Activated CD4-positive, alpha-beta memory T cell treated with anti-CD3 and anti-CD28 coated beads, Interleukin-2, amount 10 ng/mL, durations not matched to agents 7 days and 5 days (primary cell): ENCODE data around the gene EHD4. TPM values are rescaled to one million over a fixed set of nuclear protein-coding genes. Genes with fewer than 3 reads are reported as not detected.

ENCODE experiments used
- CTCF ChIA-PET: fragments of 350-600 bp; sonication (Branson Sonifier 250); formaldehyde crosslinking; loops from one replicate; lab custom pipeline; 2021; ENCODE audit warnings: antibody characterized with exemption, inconsistent platforms; lab: Charles Lee
- POLR2A ChIA-PET: fragments of 350-600 bp; sonication (Branson Sonifier 250); formaldehyde crosslinking; loops from one replicate; lab custom pipeline; 2021; ENCODE audit warnings: antibody characterized with exemption; lab: Charles Lee
- DNase-seq: peaks from one replicate; pipeline ENCODE4 v3.0.0-alpha.2; 2020
- H3K27ac Mint-ChIP-seq: one replicate; pipeline ENCODE4 v1.8.0; 2021; ENCODE audit warnings: mild to moderate bottlenecking, mixed read lengths
- H3K27me3 Mint-ChIP-seq: one replicate; pipeline ENCODE4 v1.8.0; 2021; ENCODE audit warnings: mixed read lengths
- H3K36me3 Mint-ChIP-seq: one replicate; pipeline ENCODE4 v1.8.0; 2021; ENCODE audit warnings: low read depth, mixed read lengths
- H3K4me1 Mint-ChIP-seq: one replicate; pipeline ENCODE4 v1.8.0; 2021; ENCODE audit warnings: mixed read lengths
- H3K4me3 Mint-ChIP-seq: one replicate; pipeline ENCODE4 v1.8.0; 2021; ENCODE audit warnings: mild to moderate bottlenecking, mixed read lengths
- H3K9me3 Mint-ChIP-seq: one replicate; pipeline ENCODE4 v1.8.0; 2021; ENCODE audit warnings: mixed read lengths
- total RNA-seq, 2 experiments: library from RNA; stranded (reverse); gene quantifications; one replicate each; pipeline ENCODE4 v1.2.3, GENCODE V29; 2021

The EHD4 gene
- total RNA-seq, 2 experiments from 2014 or later, result 25.0 to 25.3 TPM

GRCh38 chr15:41881920-41882688, 90.3 kb downstream of the EHD4 start:
- DNase-seq, result no peak

GRCh38 chr15:41881550-41881919, 90.8 kb downstream of the EHD4 start:
- Mint-ChIP-seq H3K27me3 (peaks cover 15% of the 10 kb centered on the region), H3K4me3 (no peak overlapping the region), H3K9me3 (no peaks in the 10 kb centered on the region), H3K27ac (no peak overlapping the region), H3K36me3 (peaks cover 2% of the 10 kb centered on the region), H3K4me1 (peaks cover 7% of the 10 kb centered on the region)
- POLR2A ChIA-PET, result interaction anchor here (2.0 kb wide), 1 partner anchor 11 kb away, joined by 6 read pairs; no protein-coding TSS in a partner anchor
- CTCF ChIA-PET, result interaction anchor here (0.8 to 1.8 kb wide), 2 partner anchors 44 to 108 kb away, joined by 3 to 7 read pairs; partner anchors contain the start of gene MAPKBP1
- DNase-seq, result no peak

More at GRCh38 chr15:41881920-41882688, 90.3 kb downstream of the EHD4 start:
- no peaks in the 10 kb centered on the region for H3K9me3 Mint-ChIP-seq
- no peak overlapping the region for H3K27ac Mint-ChIP-seq
- CTCF ChIA-PET, result interaction anchor here (0.8 to 1.8 kb wide), 2 partner anchors 44 to 109 kb away, joined by 3 to 7 read pairs; partner anchors contain the start of gene MAPKBP1
- peaks cover 15% of the 10 kb centered on the region for H3K27me3 Mint-ChIP-seq
- peaks cover 7% of the 10 kb centered on the region for H3K4me1 Mint-ChIP-seq
- no peak overlapping the region for H3K4me3 Mint-ChIP-seq
- POLR2A ChIA-PET, result interaction anchor here (1.1 to 2.0 kb wide), 3 partner anchors 11 to 55 kb away, joined by 3 to 6 read pairs (median 5); no protein-coding TSS in a partner anchor
- peaks cover 2% of the 10 kb centered on the region for H3K36me3 Mint-ChIP-seq

GRCh38 chr15:41881086-41881485, 91.3 kb downstream of the EHD4 start:
- POLR2A ChIA-PET, result interaction anchor here (2.0 kb wide), 1 partner anchor 10 kb away, joined by 6 read pairs; no protein-coding TSS in a partner anchor
- CTCF ChIA-PET, result interaction anchor here (1.8 kb wide), 1 partner anchor 108 kb away, joined by 7 read pairs; the partner anchor contains the start of gene MAPKBP1
- Mint-ChIP-seq H3K4me1 (peaks cover 7% of the 10 kb centered on the region), H3K36me3 (peaks cover 2% of the 10 kb centered on the region), H3K27me3 (peaks cover 15% of the 10 kb centered on the region), H3K27ac (no peak overlapping the region), H3K9me3 (no peaks in the 10 kb centered on the region), H3K4me3 (no peak overlapping the region)
- no peak for DNase-seq

- Mint-ChIP-seq H3K27ac (no peak overlapping the region), H3K36me3 (peaks cover 2% of the 10 kb centered on the region), H3K4me3 (no peak overlapping the region), H3K27me3 (peaks cover 15% of the 10 kb centered on the region), H3K9me3 (no peaks in the 10 kb centered on the region), H3K4me1 (peaks cover 7% of the 10 kb centered on the region)
- no peak for DNase-seq
- ChIA-PET POLR2A (interaction anchor here (2.0 kb wide), 1 partner anchor 10 kb away, joined by 6 read pairs; no protein-coding TSS in a partner anchor), CTCF (no interaction called here)
These were observed 92.0 kb downstream of the EHD4 start for GRCh38 chr15:41880156-41880877.

- Mint-ChIP-seq H3K27me3 (peaks cover 15% of the 10 kb centered on the region), H3K4me1 (peaks cover 7% of the 10 kb centered on the region), H3K9me3 (no peaks in the 10 kb centered on the region), H3K4me3 (no peak overlapping the region), H3K36me3 (peaks cover 2% of the 10 kb centered on the region), H3K27ac (no peak overlapping the region)
- ChIA-PET POLR2A (no interaction called here), CTCF (no interaction called here)
- no peak for DNase-seq
These were observed 93.0 kb downstream of the EHD4 start for GRCh38 chr15:41879321-41879845.

- H3K27me3 Mint-ChIP-seq, result peaks cover 15% of the 10 kb centered on the region
- DNase-seq, result no peak
- H3K27ac Mint-ChIP-seq, result no peak overlapping the region
- no peaks in the 10 kb centered on the region for H3K9me3 Mint-ChIP-seq
- ChIA-PET CTCF (no interaction called here), POLR2A (interaction anchor here (1.4 kb wide), 1 partner anchor 15 kb away, joined by 3 read pairs; no protein-coding TSS in a partner anchor)
- H3K4me1 Mint-ChIP-seq, result peaks cover 7% of the 10 kb centered on the region
- H3K4me3 Mint-ChIP-seq, result no peak overlapping the region
- H3K36me3 Mint-ChIP-seq, result peaks cover 2% of the 10 kb centered on the region
These were observed 94.0 kb downstream of the EHD4 start for GRCh38 chr15:41878355-41878699.

GRCh38 chr15:41877631-41878354, 94.6 kb downstream of the EHD4 start:
- no peak for DNase-seq
- no peak overlapping the region for H3K4me3 Mint-ChIP-seq
- no peak overlapping the region for H3K27ac Mint-ChIP-seq
- peaks cover 7% of the 10 kb centered on the region for H3K4me1 Mint-ChIP-seq
- CTCF ChIA-PET, result interaction anchor here (1.4 kb wide), 1 partner anchor 103 kb away, joined by 5 read pairs; the partner anchor contains the start of gene MAPKBP1
- H3K36me3 Mint-ChIP-seq, result peaks cover 2% of the 10 kb centered on the region
- POLR2A ChIA-PET, result interaction anchor here (1.4 kb wide), 1 partner anchor 15 kb away, joined by 3 read pairs; no protein-coding TSS in a partner anchor
- H3K27me3 Mint-ChIP-seq, result peaks cover 15% of the 10 kb centered on the region
- H3K9me3 Mint-ChIP-seq, result no peaks in the 10 kb centered on the region

GRCh38 chr15:41876689-41877088, 95.7 kb downstream of the EHD4 start:
- Mint-ChIP-seq H3K9me3 (no peaks in the 10 kb centered on the region), H3K27ac (no peak overlapping the region), H3K36me3 (peaks cover 2% of the 10 kb centered on the region), H3K4me3 (no peak overlapping the region), H3K27me3 (peaks cover 12% of the 10 kb centered on the region), H3K4me1 (peaks cover 12% of the 10 kb centered on the region)
- CTCF ChIA-PET, result interaction anchor here (0.7 to 1.5 kb wide), 3 partner anchors 19 to 243 kb away, joined by 3 to 5 read pairs (median 4); partner anchors contain the start of gene MAPKBP1
- no peak for DNase-seq
- POLR2A ChIA-PET, result interaction anchor here (0.8 to 1.4 kb wide), 2 partner anchors 16 to 48 kb away, joined by 3 read pairs; no protein-coding TSS in a partner anchor

GRCh38 chr15:41876007-41876406, 96.3 kb downstream of the EHD4 start:
- H3K27me3 Mint-ChIP-seq, result peaks cover 5% of the 10 kb centered on the region
- CTCF ChIA-PET, result interaction anchor here (0.7 to 1.5 kb wide), 4 partner anchors 19 to 103 kb away, joined by 3 to 5 read pairs (median 4); partner anchors contain the start of gene MAPKBP1
- peaks cover 10% of the 10 kb centered on the region for H3K4me1 Mint-ChIP-seq
- POLR2A ChIA-PET, result interaction anchor here (0.8 kb wide), 1 partner anchor 47 kb away, joined by 3 read pairs; no protein-coding TSS in a partner anchor
- H3K27ac Mint-ChIP-seq, result no peak overlapping the region
- H3K9me3 Mint-ChIP-seq, result no peaks in the 10 kb centered on the region
- H3K4me3 Mint-ChIP-seq, result no peak overlapping the region
- no peak for DNase-seq
- no peaks in the 10 kb centered on the region for H3K36me3 Mint-ChIP-seq

- H3K27me3 Mint-ChIP-seq, result no peaks in the 10 kb centered on the region
These were observed 97.6 kb downstream of the EHD4 start for GRCh38 chr15:41874736-41875135.

GRCh38 chr15:41873711-41874110, 98.6 kb downstream of the EHD4 start:
- Mint-ChIP-seq H3K27me3 (no peaks in the 10 kb centered on the region), H3K9me3 (no peaks in the 10 kb centered on the region), H3K4me3 (no peak overlapping the region), H3K36me3 (no peaks in the 10 kb centered on the region), H3K4me1 (peaks cover 19% of the 10 kb centered on the region), H3K27ac (no peak overlapping the region)
- POLR2A ChIA-PET, result interaction anchor here (1.2 kb wide), 1 partner anchor 21 kb away, joined by 3 read pairs; no protein-coding TSS in a partner anchor
- CTCF ChIA-PET, result no interaction called here
- no peak for DNase-seq

More at GRCh38 chr15:41874736-41875135, 97.6 kb downstream of the EHD4 start:
- CTCF ChIA-PET, result no interaction called here
- peaks cover 17% of the 10 kb centered on the region for H3K4me1 Mint-ChIP-seq
- POLR2A ChIA-PET, result interaction anchor here (1.2 kb wide), 1 partner anchor 22 kb away, joined by 3 read pairs; no protein-coding TSS in a partner anchor
- H3K9me3 Mint-ChIP-seq, result no peaks in the 10 kb centered on the region
- H3K27ac Mint-ChIP-seq, result no peak overlapping the region
- no peak for DNase-seq
- no peaks in the 10 kb centered on the region for H3K36me3 Mint-ChIP-seq
- H3K4me3 Mint-ChIP-seq, result no peak overlapping the region
